HFFc6 (cell line): ENCODE results near the gene PJA2. TPM values are rescaled to one million over a fixed set of nuclear protein-coding genes. Genes with fewer than 3 reads are reported as not detected.

Experiments
- DNase-seq: peaks from one replicate; pipeline ENCODE4 v3.0.0-alpha.2; 2018
- H3K27ac Mint-ChIP-seq: 2 replicates; pipeline ENCODE4 v1.8.0; 2020; ENCODE audit warnings: mild to moderate bottlenecking, mixed read lengths
- H3K27me3 Mint-ChIP-seq: 2 replicates; pipeline ENCODE4 v1.8.0; 2021; ENCODE audit warnings: mild to moderate bottlenecking, moderate library complexity, mixed read lengths; ENCODE audit not compliant: insufficient read depth
- H3K36me3 Mint-ChIP-seq: 2 replicates; pipeline ENCODE4 v1.8.0; 2021; ENCODE audit warnings: low read depth, mixed read lengths
- H3K4me1 Mint-ChIP-seq: 2 replicates; pipeline ENCODE4 v1.8.0; 2020; ENCODE audit warnings: low read depth, mixed read lengths
- H3K4me3 Mint-ChIP-seq: 2 replicates; pipeline ENCODE4 v1.8.0; 2020; ENCODE audit warnings: mild to moderate bottlenecking, moderate library complexity, mixed read lengths
- H3K9me3 Mint-ChIP-seq: 2 replicates; pipeline ENCODE4 v1.8.0; 2020; ENCODE audit warnings: mild to moderate bottlenecking, mixed read lengths
- CTCF ChIP-seq: fragments of 200-600 bp; sonication (generic); IDR thresholded peaks from 2 replicates; pipeline ENCODE4 v1.5.0; 2021; ENCODE audit warnings: antibody characterized with exemption, mild to moderate bottlenecking
- total RNA-seq, 6 experiments: library from RNA; stranded (reverse); fragmentation: NEBNext Ultra II Directional; extraction: Animal tissue kit (Norgen Biotek cat#: 25700); gene quantifications; 2 replicates in 1 of 6; 3 replicates in 5 of 6; pipeline ENCODE4 v1.2.3, GENCODE V29; 2021

PJA2 gene
- total RNA-seq, 6 experiments from 2014 or later = 68.5 to 78.7 (median 76.1) TPM

GRCh38 chr5:109365653-109366052 is 44.1 kb downstream of the PJA2 start:
- no peak for DNase-seq
- no peaks in the 10 kb centered on the region for H3K27me3 Mint-ChIP-seq
- H3K9me3 Mint-ChIP-seq = peaks cover 5% of the 10 kb centered on the region; the same call in 1 of the 2 replicates
- H3K4me3 Mint-ChIP-seq = no peak overlapping the region
- peaks cover 17% of the 10 kb centered on the region for H3K4me1 Mint-ChIP-seq
- H3K36me3 Mint-ChIP-seq = peaks cover 38% of the 10 kb centered on the region
- TF ChIP-seq CTCF = no peak
- H3K27ac Mint-ChIP-seq = no peak overlapping the region

- TF ChIP-seq CTCF = no peak
- Mint-ChIP-seq H3K4me3 (no peak overlapping the region), H3K36me3 (peaks cover 38% of the 10 kb centered on the region), H3K27ac (no peak overlapping the region), H3K9me3 (peaks cover 5% of the 10 kb centered on the region; the same call in 1 of the 2 replicates), H3K27me3 (no peaks in the 10 kb centered on the region), H3K4me1 (peaks cover 17% of the 10 kb centered on the region)
- DNase-seq = no peak
Measured at GRCh38 chr5:109364977-109365376, 44.8 kb downstream of the PJA2 start.

GRCh38 chr5:109359642-109360041 is 50.1 kb downstream of the PJA2 start:
- H3K27me3 Mint-ChIP-seq = no peaks in the 10 kb centered on the region
- TF ChIP-seq CTCF = no peak
- no peaks in the 10 kb centered on the region for H3K9me3 Mint-ChIP-seq
- no peak overlapping the region for H3K4me3 Mint-ChIP-seq
- DNase-seq = no peak
- H3K4me1 Mint-ChIP-seq = no peaks in the 10 kb centered on the region
- peaks cover 31% of the 10 kb centered on the region for H3K36me3 Mint-ChIP-seq
- no peak overlapping the region for H3K27ac Mint-ChIP-seq

GRCh38 chr5:109357807-109358206 is 52.0 kb downstream of the PJA2 start:
- Mint-ChIP-seq H3K4me1 (no peaks in the 10 kb centered on the region), H3K4me3 (no peak overlapping the region), H3K36me3 (peaks cover 31% of the 10 kb centered on the region), H3K9me3 (no peaks in the 10 kb centered on the region), H3K27ac (no peak overlapping the region), H3K27me3 (no peaks in the 10 kb centered on the region)
- no peak for TF ChIP-seq CTCF
- no peak for DNase-seq

GRCh38 chr5:109354761-109355160 is 55.0 kb downstream of the PJA2 start:
- H3K4me3 Mint-ChIP-seq = no peak overlapping the region
- no peaks in the 10 kb centered on the region for H3K27me3 Mint-ChIP-seq
- peaks cover 6% of the 10 kb centered on the region; the same call in 1 of the 2 replicates for H3K4me1 Mint-ChIP-seq
- H3K27ac Mint-ChIP-seq = no peak overlapping the region
- TF ChIP-seq CTCF = no peak
- DNase-seq = no peak
- peaks cover 19% of the 10 kb centered on the region for H3K36me3 Mint-ChIP-seq
- H3K9me3 Mint-ChIP-seq = no peaks in the 10 kb centered on the region
